Activated CD8-positive, alpha-beta T cell treated with anti-CD3 and anti-CD28 coated beads for 36 hours (primary cell): ENCODE data around the gene SKAP1. TPM values are rescaled to one million over a fixed set of nuclear protein-coding genes. Genes with fewer than 3 reads are reported as not detected.

Experiments used
- ATAC-seq: fragments of 200-7000 bp; cut with Tn5 transposase; one replicate; pipeline ENCODE4 v1.10.0; 2021; ENCODE audit warnings: mild to moderate bottlenecking, moderate library complexity
- CTCF ChIA-PET: fragments of 350-600 bp; sonication (Branson Sonifier 250); formaldehyde crosslinking; loops from one replicate; lab custom pipeline; 2021; ENCODE audit warnings: antibody characterized with exemption; lab: Charles Lee
- POLR2A ChIA-PET: fragments of 350-600 bp; sonication (Branson Sonifier 250); formaldehyde crosslinking; loops from one replicate; lab custom pipeline; 2021; ENCODE audit warnings: antibody characterized with exemption; lab: Charles Lee
- DNase-seq: peaks from one replicate; pipeline ENCODE4 v3.0.0-alpha.2; 2020
- H3K27ac Mint-ChIP-seq: one replicate; pipeline ENCODE4 v1.8.0; 2021; ENCODE audit warnings: mild to moderate bottlenecking, mixed read lengths
- H3K27me3 Mint-ChIP-seq: one replicate; pipeline ENCODE4 v1.8.0; 2021; ENCODE audit warnings: mixed read lengths
- H3K36me3 Mint-ChIP-seq: one replicate; pipeline ENCODE4 v1.8.0; 2021; ENCODE audit warnings: low read depth, mixed read lengths
- H3K4me1 Mint-ChIP-seq: one replicate; pipeline ENCODE4 v1.8.0; 2021; ENCODE audit warnings: low read depth, mixed read lengths
- H3K4me3 Mint-ChIP-seq: one replicate; pipeline ENCODE4 v1.8.0; 2021; ENCODE audit warnings: mild to moderate bottlenecking, moderate library complexity, mixed read lengths
- H3K9me3 Mint-ChIP-seq: one replicate; pipeline ENCODE4 v1.8.0; 2021; ENCODE audit warnings: mixed read lengths
- CTCF ChIP-seq: fragments of 200-600 bp; IDR thresholded peaks from one replicate; pipeline ENCODE4 v1.8.0; 2022; ENCODE audit warnings: antibody characterized with exemption, mild to moderate bottlenecking
- intact Hi-C: fragments of 100-400 bp; cut with micrococcal nuclease; formaldehyde crosslinking; loops from one replicate; pipeline ENCODE4 v1.10.0; 2022
- total RNA-seq, 2 experiments: library from RNA; stranded (reverse); gene quantifications; one replicate each; pipeline ENCODE4 v1.2.3, GENCODE V29; 2021

Gene SKAP1
- total RNA-seq, 2 experiments from 2014 or later = 73.9 to 81.3 TPM

DNA sequence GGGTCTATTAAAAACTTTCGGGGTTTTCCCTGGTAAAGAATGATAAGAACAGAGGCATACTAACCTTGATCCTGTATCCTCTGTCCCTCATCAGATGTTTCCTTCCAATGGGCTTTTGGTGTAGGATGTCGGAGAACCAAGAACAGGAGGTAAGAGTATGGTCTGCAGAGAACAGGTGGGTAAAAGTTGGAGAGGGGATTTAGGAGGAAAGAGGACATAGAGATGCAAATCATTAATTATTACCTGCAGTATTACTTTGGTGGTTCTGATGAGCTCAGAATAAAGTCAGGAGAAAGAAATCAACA lies 318.1 kb downstream of the SKAP1 start:
- intact Hi-C loops = no loop called here
- TF ChIP-seq CTCF = no peak
- DNase-seq (no peak), ATAC-seq (no peak)
- H3K27ac Mint-ChIP-seq = peak overlapping the region; percentile 90
- H3K27me3 Mint-ChIP-seq = no peaks in the 10 kb centered on the region
- CTCF ChIA-PET = interaction anchor here (1.0 to 3.2 kb wide), 10 partner anchors 12 to 507 kb away, joined by 3 to 31 read pairs (median 7); partner anchors contain the start of gene CDK5RAP3
- peak overlapping the region; percentile 58 for H3K4me3 Mint-ChIP-seq
- H3K36me3 Mint-ChIP-seq = peaks cover 22% of the 10 kb centered on the region
- POLR2A ChIA-PET = interaction anchor here (0.6 to 1.1 kb wide), 4 partner anchors 10 to 32 kb away, joined by 3 to 4 read pairs (median 3); partner anchors contain the start of gene CBX1
- H3K9me3 Mint-ChIP-seq = no peaks in the 10 kb centered on the region
- H3K4me1 Mint-ChIP-seq = peaks cover 44% of the 10 kb centered on the region

GRCh38 chr17:48110761-48111160 lies 319.3 kb downstream of the SKAP1 start:
- Mint-ChIP-seq H3K4me1 (peaks cover 47% of the 10 kb centered on the region), H3K27me3 (no peaks in the 10 kb centered on the region), H3K36me3 (peaks cover 22% of the 10 kb centered on the region), H3K9me3 (no peaks in the 10 kb centered on the region), H3K27ac (peak overlapping the region; percentile 90), H3K4me3 (peak overlapping the region; percentile 39)
- ChIA-PET POLR2A (no interaction called here), CTCF (interaction anchor here (1.1 to 3.2 kb wide), 3 partner anchors 30 to 69 kb away, joined by 3 to 31 read pairs (median 3); no protein-coding TSS in a partner anchor)
- DNase-seq (no peak), ATAC-seq (no peak)
- TF ChIP-seq CTCF = no peak
- intact Hi-C loops = no loop called here

GRCh38 chr17:48107137-48108055 lies 322.6 kb downstream of the SKAP1 start, which contains the start of gene SNX11:
TSS of gene SNX11 (plus strand) at chr17:48107766. CDS start at chr17:48112044, 4,278 bp downstream.
- intact Hi-C loops = no loop called here
- Mint-ChIP-seq H3K27ac (peak within 1 kb of the TSS; percentile 98), H3K4me3 (peak within 1 kb of the TSS; percentile 98), H3K4me1 (peaks cover 54% of the 10 kb centered on the region), H3K9me3 (peaks cover 5% of the 10 kb centered on the region), H3K36me3 (peaks cover 19% of the 10 kb centered on the region), H3K27me3 (no peaks in the 10 kb centered on the region)
- POLR2A ChIA-PET = interaction anchor here (0.6 to 3.6 kb wide), 12 partner anchors 8 to 518 kb away, joined by 3 to 23 read pairs (median 4); partner anchors contain the start of genes HOXB8, HOXB9 and NFE2L1
- DNase-seq (peak; percentile 95), ATAC-seq (peak; percentile 88)
- TF ChIP-seq CTCF = no peak
- CTCF ChIA-PET = interaction anchor here (0.7 to 5.6 kb wide), 16 partner anchors 8 to 512 kb away, joined by 3 to 26 read pairs (median 4); partner anchors contain the start of gene HOXB5

- no peak for DNase-seq
- ATAC-seq = no peak
- Mint-ChIP-seq H3K27me3 (no peaks in the 10 kb centered on the region), H3K27ac (peak overlapping the region; percentile 98), H3K36me3 (peaks cover 12% of the 10 kb centered on the region), H3K9me3 (peaks cover 6% of the 10 kb centered on the region), H3K4me1 (peaks cover 52% of the 10 kb centered on the region), H3K4me3 (peak overlapping the region; percentile 98)
- no peak for TF ChIP-seq CTCF
- ChIA-PET CTCF (interaction anchor here (0.7 to 5.6 kb wide), 9 partner anchors 9 to 333 kb away, joined by 3 to 26 read pairs (median 5); no protein-coding TSS in a partner anchor), POLR2A (interaction anchor here (1.1 to 3.6 kb wide), 6 partner anchors 9 to 80 kb away, joined by 3 to 23 read pairs (median 4); partner anchors contain the start of gene NFE2L1)
- intact Hi-C loops = no loop called here
Observed at GRCh38 chr17:48106802-48107136, 323.2 kb downstream of the SKAP1 start.
